Activated B cell treated with CpG ODN at 0.5 μM for 24 hours (primary cell): ENCODE measurements around the gene CADM3. TPM values are rescaled to one million over a fixed set of nuclear protein-coding genes. Genes with fewer than 3 reads are reported as not detected.

ENCODE experiments used
- ATAC-seq: fragments of 200-7000 bp; cut with Tn5 transposase; one replicate; pipeline ENCODE4 v1.10.0; 2021; ENCODE audit warnings: low read depth, mild to moderate bottlenecking, moderate library complexity
- CTCF ChIA-PET: fragments of 350-600 bp; sonication (Branson Sonifier 250); formaldehyde crosslinking; loops from one replicate; lab custom pipeline; 2021; ENCODE audit warnings: antibody characterized with exemption; lab: Charles Lee
- POLR2A ChIA-PET: fragments of 350-600 bp; sonication (Branson Sonifier 250); formaldehyde crosslinking; loops from one replicate; lab custom pipeline; 2021; ENCODE audit warnings: antibody characterized with exemption; lab: Charles Lee
- DNase-seq: peaks from one replicate; pipeline ENCODE4 v3.0.0; 2022
- H3K27ac Mint-ChIP-seq: one replicate; pipeline ENCODE4 v1.8.0; 2020; ENCODE audit warnings: mixed read lengths
- H3K27me3 Mint-ChIP-seq: one replicate; pipeline ENCODE4 v1.8.0; 2021; ENCODE audit warnings: mixed read lengths
- H3K36me3 Mint-ChIP-seq: one replicate; pipeline ENCODE4 v1.8.0; 2021; ENCODE audit warnings: low read depth, mixed read lengths
- H3K4me1 Mint-ChIP-seq: one replicate; pipeline ENCODE4 v1.8.0; 2021; ENCODE audit warnings: mixed read lengths
- H3K4me3 Mint-ChIP-seq: one replicate; pipeline ENCODE4 v1.8.0; 2020; ENCODE audit warnings: mild to moderate bottlenecking, mixed read lengths
- H3K9me3 Mint-ChIP-seq: one replicate; pipeline ENCODE4 v1.8.0; 2020; ENCODE audit warnings: mixed read lengths
- CTCF ChIP-seq: fragments of 200-600 bp; IDR thresholded peaks from one replicate; pipeline ENCODE4 v1.8.0; 2022; ENCODE audit warnings: antibody characterized with exemption, mild to moderate bottlenecking
- intact Hi-C: fragments of 100-400 bp; cut with micrococcal nuclease; formaldehyde crosslinking; loops from one replicate; pipeline ENCODE4 v1.15.1; 2024
- total RNA-seq: library from RNA; stranded (reverse); gene quantifications from 2 replicates; pipeline ENCODE4 v1.2.3, GENCODE V29; 2022

CADM3 gene
- total RNA-seq, 1 donor from 2014 or later, result 0.84 TPM

GRCh38 chr1:159180516-159180915, 9.1 kb downstream of the CADM3 start:
- ChIA-PET POLR2A (no interaction called here), CTCF (no interaction called here)
- no peak overlapping the region for H3K4me3 Mint-ChIP-seq
- H3K27ac Mint-ChIP-seq, result no peak overlapping the region
- H3K27me3 Mint-ChIP-seq, result no peaks in the 10 kb centered on the region
- no peak for DNase-seq
- ATAC-seq, result no peak
- no peaks in the 10 kb centered on the region for H3K9me3 Mint-ChIP-seq
- no peak for TF ChIP-seq CTCF
- peaks cover 2% of the 10 kb centered on the region for H3K36me3 Mint-ChIP-seq
- intact Hi-C loops, result loop anchor here (2.0 kb wide), 1 partner anchor 14 kb away; no protein-coding TSS in a partner anchor
- H3K4me1 Mint-ChIP-seq, result peaks cover 10% of the 10 kb centered on the region

- POLR2A ChIA-PET, result no interaction called here
- CTCF ChIA-PET, result interaction anchor here (1.8 kb wide), 1 partner anchor 20 kb away, joined by 5 read pairs; no protein-coding TSS in a partner anchor
- H3K9me3 Mint-ChIP-seq, result no peaks in the 10 kb centered on the region
These were observed 10.1 kb downstream of the CADM3 start for GRCh38 chr1:159181328-159182024.

GRCh38 chr1:159184201-159184600, 12.8 kb downstream of the CADM3 start:
- peaks cover 45% of the 10 kb centered on the region for H3K4me1 Mint-ChIP-seq
- TF ChIP-seq CTCF, result no peak
- POLR2A ChIA-PET, result no interaction called here
- H3K36me3 Mint-ChIP-seq, result no peaks in the 10 kb centered on the region
- no peak overlapping the region for H3K4me3 Mint-ChIP-seq
- intact Hi-C loops, result no loop called here
- no peak overlapping the region for H3K27ac Mint-ChIP-seq
- DNase-seq (no peak), ATAC-seq (no peak)
- CTCF ChIA-PET, result interaction anchor here (1.4 kb wide), 1 partner anchor 30 kb away, joined by 5 read pairs; no protein-coding TSS in a partner anchor
- no peaks in the 10 kb centered on the region for H3K9me3 Mint-ChIP-seq
- H3K27me3 Mint-ChIP-seq, result no peaks in the 10 kb centered on the region

More at GRCh38 chr1:159181328-159182024, 10.1 kb downstream of the CADM3 start:
- Mint-ChIP-seq H3K36me3 (peaks cover 2% of the 10 kb centered on the region), H3K27ac (no peak overlapping the region), H3K4me1 (peaks cover 18% of the 10 kb centered on the region), H3K27me3 (no peaks in the 10 kb centered on the region), H3K4me3 (no peak overlapping the region)
- intact Hi-C loops, result loop anchor here (2.0 kb wide), 1 partner anchor 13 kb away; no protein-coding TSS in a partner anchor
- TF ChIP-seq CTCF, result no peak
- ATAC-seq (no peak), DNase-seq (no peak)

- peaks cover 3% of the 10 kb centered on the region for H3K27me3 Mint-ChIP-seq
- no peak overlapping the region for H3K27ac Mint-ChIP-seq
These were observed 13.7 kb downstream of the CADM3 start for GRCh38 chr1:159185121-159185520.

More at GRCh38 chr1:159185121-159185520, 13.7 kb downstream of the CADM3 start:
- Mint-ChIP-seq H3K36me3 (no peaks in the 10 kb centered on the region), H3K4me1 (peaks cover 52% of the 10 kb centered on the region), H3K9me3 (no peaks in the 10 kb centered on the region), H3K4me3 (no peak overlapping the region)
- intact Hi-C loops, result no loop called here
- ChIA-PET POLR2A (no interaction called here), CTCF (no interaction called here)
- DNase-seq, result no peak
- TF ChIP-seq CTCF, result no peak
- ATAC-seq, result no peak
